ENCODE results near the gene CEP170B.

GRCh38 chr14:104898195-104898558 lies 33.1 kb downstream of the CEP170B start:
- no peak for TF ChIP-seq CTCF (IDR thresholded peaks at IDR 0.05)
- TF ChIP-seq POLR2A (IDR thresholded peaks at IDR 0.05) = no peak
- no peak for TF ChIP-seq POLR2AphosphoS5 (IDR thresholded peaks at IDR 0.05)
